HepG2 (cell line): ENCODE results near the gene FAS. TPM values are rescaled to one million over a fixed set of nuclear protein-coding genes. Genes with fewer than 3 reads are reported as not detected.

Experiments used
- HMGXB3 ChIP-seq: sonication (generic); formaldehyde crosslinking; IDR thresholded peaks from 2 replicates; pipeline ENCODE4 v1.4.0; 2020; ENCODE audit warnings: missing genetic modification reagents, borderline replicate concordance
- KMT2A ChIP-seq: sonication (generic); formaldehyde crosslinking; IDR thresholded peaks from 2 replicates; pipeline ENCODE4 v1.4.0; 2020; ENCODE audit warnings: missing genetic modification reagents
- POLR2AphosphoS5 ChIP-seq: IDR thresholded peaks from 2 replicates; pipeline ENCODE4 v1.6.1; 2012; ENCODE audit warnings: low read depth, low read length
- REST ChIP-seq, 2 experiments: IDR thresholded peaks; 2 replicates each; pipeline ENCODE4 v1.6.1; 2011 to 2012; ENCODE audit warnings: low read length in 2 of 2, borderline replicate concordance in 1 of 2, low read depth in 1 of 2, mild to moderate bottlenecking in 1 of 2, moderate library complexity in 1 of 2
- THRA ChIP-seq: sonication (generic); formaldehyde crosslinking; IDR thresholded peaks from 2 replicates; pipeline ENCODE4 v1.4.0; 2020; ENCODE audit warnings: missing genetic modification reagents, borderline replicate concordance
- TOE1 ChIP-seq: sonication (generic); formaldehyde crosslinking; IDR thresholded peaks from 2 replicates; pipeline ENCODE4 v1.4.0; 2020; ENCODE audit warnings: mild to moderate bottlenecking, missing genetic modification reagents
- ZBTB42 ChIP-seq: sonication (generic); formaldehyde crosslinking; IDR thresholded peaks from 2 replicates; pipeline ENCODE4 v1.5.0; 2020; ENCODE audit warnings: mild to moderate bottlenecking, missing genetic modification reagents
- ZBTB7A ChIP-seq: sonication (generic); formaldehyde crosslinking; IDR thresholded peaks from 2 replicates; pipeline ENCODE4 v1.8.0; 2022; ENCODE audit warnings: mild to moderate bottlenecking, missing genetic modification reagents
- ZNF280D ChIP-seq: sonication (generic); formaldehyde crosslinking; IDR thresholded peaks from 2 replicates; pipeline ENCODE4 v1.5.1; 2020; ENCODE audit warnings: mild to moderate bottlenecking, missing genetic modification reagents
- ZNF598 ChIP-seq: sonication (generic); formaldehyde crosslinking; IDR thresholded peaks from 2 replicates; pipeline ENCODE4 v1.5.1; 2020; ENCODE audit warnings: mild to moderate bottlenecking, missing genetic modification reagents, borderline replicate concordance
- ZNF720 ChIP-seq: sonication (generic); formaldehyde crosslinking; IDR thresholded peaks from 2 replicates; pipeline ENCODE4 v1.4.0; 2020; ENCODE audit warnings: missing genetic modification reagents
- ZXDC ChIP-seq: sonication (generic); formaldehyde crosslinking; IDR thresholded peaks from 2 replicates; pipeline ENCODE4 v1.5.0; 2020; ENCODE audit warnings: mild to moderate bottlenecking, missing genetic modification reagents
- polyA plus RNA-seq, 8 experiments: library from polyadenylated mRNA; depleted of rRNA in 3 of 8; stranded (reverse) in 7 of 8; unstranded in 1 of 8; fragments of >200 nt; fragmentation: Illumina TruSeq in 4 of 8; extraction: Trizol in 4 of 8; gene quantifications; 2 replicates each; pipeline versions ENCODE4 v1.2.1 to v1.2.3, GENCODE V29; 2011 to 2016; ENCODE audit warnings: low read depth in 4 of 8, missing spikeins in 1 of 8, mixed read lengths in 1 of 8; ENCODE audit not compliant: insufficient read depth in 1 of 8
- total RNA-seq, 5 experiments: library from RNA; depleted of rRNA; stranded (reverse); fragments of >200 nt; fragmentation: Illumina TruSeq; extraction: Trizol; gene quantifications; 2 replicates each; pipeline ENCODE4 v1.2.3, GENCODE V29; 2016; ENCODE audit warnings: low read depth in 1 of 5

FAS gene
- total and polyA plus RNA-seq, 2 of the 13 experiments (the other 11 are each of a cell fraction or from before 2014, with no cell fraction given) = 5.9 to 17.9 TPM

GRCh38 chr10:88991161-88991898 is 732 bp downstream of the FAS start (continued):
- no peak for TF ChIP-seq REST (IDR thresholded peaks at IDR 0.05; ENCODE audit: borderline replicate concordance in 1 of 2, low read depth in 1 of 2, low read length in 2 of 2)
- TF ChIP-seq ZNF720 = no peak
- 0 out of 2 replicates have a peak, but pooled peaks have one; percentile 73 for TF ChIP-seq KMT2A
- no peak for TF ChIP-seq ZBTB42 (CRISPR knock-in tag)
- no peak for TF ChIP-seq ZBTB7A (CRISPR knock-in tag)
- no peak for TF ChIP-seq ZXDC (CRISPR knock-in tag)
- TF ChIP-seq THRA = 0 out of 2 replicates have a peak, but pooled peaks have one; percentile 4
- peak; percentile 60 for TF ChIP-seq POLR2AphosphoS5
- no peak for TF ChIP-seq ZNF280D
- TF ChIP-seq ZNF598 (CRISPR knock-in tag) = peak; percentile 75; the same call in 1 of the 2 replicates
- no peak; the same call in 1 of the 2 replicates for TF ChIP-seq HMGXB3 (CRISPR knock-in tag)
- TF ChIP-seq TOE1 (CRISPR knock-in tag) = no peak
